ENCODE results near the gene VPS39.

GRCh38 chr15:42199126-42199525 lies 9.0 kb downstream of the VPS39 start:
- TF ChIP-seq, protein P1, sequence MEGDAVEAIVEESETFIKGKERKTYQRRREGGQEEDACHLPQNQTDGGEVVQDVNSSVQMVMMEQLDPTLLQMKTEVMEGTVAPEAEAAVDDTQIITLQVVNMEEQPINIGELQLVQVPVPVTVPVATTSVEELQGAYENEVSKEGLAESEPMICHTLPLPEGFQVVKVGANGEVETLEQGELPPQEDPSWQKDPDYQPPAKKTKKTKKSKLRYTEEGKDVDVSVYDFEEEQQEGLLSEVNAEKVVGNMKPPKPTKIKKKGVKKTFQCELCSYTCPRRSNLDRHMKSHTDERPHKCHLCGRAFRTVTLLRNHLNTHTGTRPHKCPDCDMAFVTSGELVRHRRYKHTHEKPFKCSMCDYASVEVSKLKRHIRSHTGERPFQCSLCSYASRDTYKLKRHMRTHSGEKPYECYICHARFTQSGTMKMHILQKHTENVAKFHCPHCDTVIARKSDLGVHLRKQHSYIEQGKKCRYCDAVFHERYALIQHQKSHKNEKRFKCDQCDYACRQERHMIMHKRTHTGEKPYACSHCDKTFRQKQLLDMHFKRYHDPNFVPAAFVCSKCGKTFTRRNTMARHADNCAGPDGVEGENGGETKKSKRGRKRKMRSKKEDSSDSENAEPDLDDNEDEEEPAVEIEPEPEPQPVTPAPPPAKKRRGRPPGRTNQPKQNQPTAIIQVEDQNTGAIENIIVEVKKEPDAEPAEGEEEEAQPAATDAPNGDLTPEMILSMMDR (IDR thresholded peaks at IDR 0.05; ENCODE audit: poor library complexity), result no peak
- no peak for TF ChIP-seq EZH2 (IDR thresholded peaks at IDR 0.05; ENCODE audit: borderline replicate concordance)

Data from hepatocyte (in vitro differentiated cells).